Measurements from ENCODE around the gene AHRR.
"Not testable (repeated sequence)": the region's sequence is repeated elsewhere in the genome, so short reads cannot be mapped to it uniquely, and the experiment has no call there.

AHRR gene

DNA sequence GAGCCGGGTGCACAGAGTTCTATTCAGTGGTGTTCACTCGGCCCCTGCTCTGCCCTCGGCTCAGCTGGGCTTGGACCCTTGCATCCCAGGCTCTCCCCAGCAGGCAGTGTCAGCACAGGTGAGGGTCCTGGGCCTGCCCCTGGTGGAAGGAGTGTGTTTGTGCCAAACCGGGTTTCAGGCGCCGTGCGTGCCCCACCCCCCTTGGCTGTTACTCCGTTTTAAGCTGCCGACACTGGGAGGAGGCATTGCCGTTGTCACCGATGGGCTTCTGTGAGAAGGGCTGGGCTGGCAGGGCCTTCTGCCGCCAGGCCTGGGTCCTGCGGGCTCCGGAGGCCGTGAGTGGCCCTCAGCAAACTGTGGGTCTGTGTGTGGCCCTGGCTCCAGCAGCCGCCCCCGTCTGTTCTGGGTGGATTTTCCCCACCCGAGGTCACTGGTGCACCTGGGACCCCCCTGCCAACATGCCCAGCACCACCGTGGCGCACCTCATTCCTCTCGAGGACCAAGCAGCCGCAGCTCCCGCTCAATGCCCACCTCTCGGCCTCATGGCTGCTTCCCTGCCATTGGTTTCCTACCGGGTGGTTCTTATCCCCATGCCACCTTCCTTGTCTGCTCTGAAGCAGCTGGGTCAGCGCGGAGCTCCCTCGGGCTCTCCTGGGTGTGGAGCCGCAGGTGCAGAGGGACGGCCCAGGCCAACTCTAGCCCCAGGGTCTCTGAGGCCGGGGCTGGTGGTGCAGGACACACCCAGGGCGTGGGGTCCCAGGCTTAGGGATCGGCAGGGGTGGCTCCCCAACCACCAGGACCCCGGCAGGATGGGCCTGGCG lies 77.2 kb downstream of the AHRR start:
- DNase-seq, result no peak

DNA sequence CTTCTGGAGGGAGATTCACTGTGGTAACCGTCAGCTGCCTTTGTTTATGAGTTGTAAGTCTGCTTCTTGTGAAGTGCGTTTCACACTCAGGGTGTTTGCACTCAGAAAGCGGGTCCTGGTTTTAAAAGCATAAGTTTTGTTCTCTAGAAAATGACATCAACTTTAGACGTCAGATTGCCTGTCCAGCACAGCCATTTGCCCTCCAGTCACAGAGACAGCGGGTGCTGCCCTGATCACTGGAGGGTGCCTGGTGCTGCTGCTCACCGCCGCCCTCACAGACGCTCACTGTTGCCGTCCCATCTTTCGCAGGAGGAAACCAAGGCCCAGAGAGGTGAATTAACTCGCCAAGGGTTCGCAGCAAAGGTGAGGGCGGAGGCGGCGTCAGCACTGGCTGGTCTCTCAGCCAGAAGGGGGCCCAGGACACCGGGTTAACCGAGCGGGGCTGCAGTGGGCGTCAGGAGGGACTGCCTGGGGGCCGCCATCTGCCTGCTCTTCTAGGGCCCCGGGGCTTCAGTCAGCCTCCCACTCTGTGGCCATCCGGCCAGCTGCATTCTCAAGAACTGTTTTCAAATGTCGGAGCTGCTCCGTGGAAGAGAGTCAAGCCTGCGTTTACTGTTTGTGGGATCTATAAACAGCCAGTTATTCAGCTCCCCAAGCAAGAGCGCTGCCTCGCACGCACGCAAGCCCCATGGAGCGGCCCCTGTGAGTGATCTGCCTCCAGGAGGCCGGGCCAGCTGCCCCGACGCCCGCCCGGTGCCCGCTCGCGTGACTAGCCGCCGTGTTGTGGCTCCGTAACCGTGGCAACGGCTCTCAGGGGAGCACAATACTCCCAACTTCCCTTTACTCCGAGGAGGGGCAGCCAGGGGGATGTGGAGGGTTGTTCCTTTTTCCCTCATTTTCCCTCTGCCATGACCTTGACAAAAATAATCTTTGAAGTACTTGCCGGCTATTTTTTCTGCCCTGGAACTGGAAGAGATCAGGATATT lies 78.1 kb downstream of the AHRR start:
- DNase-seq, result peak; percentile 95

GRCh38 chr5:400282-401145 lies 79.0 kb downstream of the AHRR start:
- peak; percentile 75 for DNase-seq

GRCh38 chr5:401146-402034 lies 79.9 kb downstream of the AHRR start:
- no peak for DNase-seq

DNA sequence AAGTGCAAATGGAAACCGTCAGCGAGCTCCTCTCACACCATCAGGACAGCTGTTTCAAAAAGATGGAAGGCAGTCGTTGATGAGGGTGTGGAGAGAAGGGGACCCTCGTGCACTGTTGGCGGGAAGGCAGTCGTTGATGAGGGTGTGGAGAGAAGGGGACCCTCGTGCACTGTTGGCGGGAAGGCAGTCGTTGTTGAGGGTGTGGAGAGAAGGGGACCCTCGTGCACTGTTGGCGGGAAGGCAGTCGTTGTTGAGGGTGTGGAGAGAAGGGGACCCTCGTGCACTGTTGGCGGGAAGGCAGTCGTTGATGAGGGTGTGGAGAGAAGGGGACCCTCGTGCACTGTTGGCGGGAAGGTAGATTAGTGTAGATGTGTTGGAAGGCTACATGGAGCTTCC lies 80.7 kb downstream of the AHRR start:
- not testable (repeated sequence) for DNase-seq

- no peak for DNase-seq
Measured at GRCh38 chr5:402615-403359, 81.3 kb downstream of the AHRR start.

DNA sequence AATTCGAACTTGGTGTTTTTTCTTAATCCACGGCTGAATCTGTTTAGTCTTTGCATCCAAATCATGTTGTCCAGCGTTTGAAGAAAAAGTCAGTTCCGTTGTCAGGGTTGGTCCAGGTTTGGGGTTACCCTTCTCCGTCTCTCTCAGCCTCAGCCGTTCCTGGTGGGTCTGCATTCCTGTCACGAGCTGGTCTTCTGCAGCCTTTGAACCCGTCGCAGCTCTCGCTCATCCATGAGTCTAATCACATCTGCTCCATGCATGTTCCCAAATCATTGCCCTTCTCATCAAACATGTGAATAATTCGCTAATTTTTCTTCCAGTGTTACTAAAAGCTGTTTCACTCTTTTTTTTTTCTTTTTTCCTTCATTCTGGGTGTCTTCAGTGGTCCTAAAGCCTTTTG lies 82.5 kb downstream of the AHRR start:
- no peak for DNase-seq

DNA sequence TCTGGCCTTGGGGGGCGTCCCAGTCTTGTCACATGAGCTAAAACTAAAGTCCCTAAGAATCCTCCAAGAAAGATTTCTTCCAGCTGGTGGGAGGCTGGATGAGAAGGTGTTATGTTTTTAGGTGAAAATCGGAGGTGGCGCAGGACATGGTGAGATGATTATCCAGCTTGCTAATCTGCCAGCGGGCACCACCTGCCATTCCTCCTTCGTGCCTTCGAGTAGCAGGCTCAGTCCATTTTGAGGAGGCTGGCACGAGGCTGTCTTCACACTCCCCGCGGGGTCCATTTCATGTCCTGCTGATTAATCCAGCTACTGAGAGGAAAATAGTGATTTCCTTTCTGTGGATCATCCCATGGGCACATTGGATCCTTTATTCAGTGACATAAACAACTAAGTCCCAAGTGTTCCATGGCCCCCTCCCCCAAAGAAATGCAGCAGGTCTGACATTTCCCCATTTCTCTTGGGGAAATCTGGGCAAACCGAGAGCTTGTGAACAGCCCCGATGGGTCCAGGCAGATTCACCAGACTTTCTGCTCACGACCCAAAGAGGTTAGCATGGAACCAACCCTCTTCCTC lies 83.2 kb downstream of the AHRR start:
- no peak for DNase-seq

DNA sequence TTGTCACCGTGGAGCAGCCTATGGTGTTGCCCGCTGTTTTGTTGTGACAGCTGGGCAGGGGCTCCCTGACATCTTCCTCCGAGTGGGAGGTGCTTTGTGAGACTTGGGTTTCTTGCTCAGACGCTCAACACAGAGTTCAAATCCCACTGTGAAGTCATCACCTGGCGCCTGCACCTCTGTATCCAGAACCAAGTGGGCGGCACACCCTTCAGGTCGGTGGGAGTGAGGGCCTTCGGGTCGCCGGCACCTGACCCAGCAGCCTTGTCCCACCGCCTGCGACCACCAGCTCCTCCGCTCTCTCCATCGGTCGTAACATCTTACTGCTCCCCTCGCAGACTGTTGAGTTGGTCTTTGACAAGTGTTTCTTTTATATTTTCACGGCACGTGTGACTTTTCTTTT lies 83.9 kb downstream of the AHRR start:
- DNase-seq, result no peak

- no peak for DNase-seq
Measured at GRCh38 chr5:406041-406440, 84.5 kb downstream of the AHRR start.

DNA sequence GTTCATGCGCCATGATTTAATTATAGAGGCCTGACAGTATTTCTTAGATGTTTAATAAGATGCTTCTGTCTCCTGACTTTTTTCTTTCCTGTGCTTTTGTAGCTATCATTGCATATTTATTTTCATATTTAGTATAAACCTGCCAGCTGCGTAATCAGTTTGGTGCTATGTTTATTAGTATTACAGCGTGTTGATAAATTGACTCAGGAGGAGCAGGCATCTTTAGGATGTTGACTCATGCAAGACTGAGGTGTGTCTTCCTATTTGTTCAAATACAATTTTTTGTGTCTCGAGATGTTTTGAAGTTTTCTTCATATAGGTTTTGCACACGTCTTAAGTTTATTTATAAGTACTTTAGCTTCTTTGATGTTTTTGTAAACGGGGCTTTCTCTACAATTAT lies 85.5 kb downstream of the AHRR start:
- no peak for DNase-seq

GRCh38 chr5:407801-408268 lies 86.3 kb downstream of the AHRR start:
- DNase-seq, result no peak

DNA sequence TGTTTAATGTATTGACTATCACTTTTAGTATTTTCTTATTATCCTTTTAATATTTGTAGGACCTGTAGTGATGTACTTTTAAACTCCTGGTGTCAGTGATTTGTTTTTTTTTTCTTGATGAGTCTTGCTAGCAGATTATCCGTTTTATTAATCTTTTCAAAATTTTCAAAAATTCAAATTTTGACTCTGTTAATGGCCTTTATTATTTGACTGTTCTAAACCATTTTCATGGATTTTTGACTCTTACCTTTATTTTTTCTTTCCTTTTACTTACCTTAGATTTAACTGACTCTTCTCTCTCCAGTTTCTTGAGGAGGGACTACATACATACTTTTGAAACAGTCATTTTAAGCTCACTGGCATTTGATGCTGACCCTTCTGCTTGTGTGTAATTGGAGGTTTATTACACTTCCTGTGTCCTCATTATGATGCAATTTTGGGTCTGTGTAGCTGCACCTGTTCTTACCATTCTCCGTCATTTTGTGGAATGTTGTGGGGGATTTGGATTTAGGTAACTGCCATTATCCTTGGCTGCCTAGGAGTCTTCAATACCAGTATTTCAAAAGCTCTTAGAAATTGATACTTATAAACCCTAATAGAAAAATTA lies 89.5 kb downstream of the AHRR start:
- DNase-seq, result no peak

GRCh38 chr5:411728-412127 lies 90.2 kb downstream of the AHRR start:
- DNase-seq, result no peak

DNA sequence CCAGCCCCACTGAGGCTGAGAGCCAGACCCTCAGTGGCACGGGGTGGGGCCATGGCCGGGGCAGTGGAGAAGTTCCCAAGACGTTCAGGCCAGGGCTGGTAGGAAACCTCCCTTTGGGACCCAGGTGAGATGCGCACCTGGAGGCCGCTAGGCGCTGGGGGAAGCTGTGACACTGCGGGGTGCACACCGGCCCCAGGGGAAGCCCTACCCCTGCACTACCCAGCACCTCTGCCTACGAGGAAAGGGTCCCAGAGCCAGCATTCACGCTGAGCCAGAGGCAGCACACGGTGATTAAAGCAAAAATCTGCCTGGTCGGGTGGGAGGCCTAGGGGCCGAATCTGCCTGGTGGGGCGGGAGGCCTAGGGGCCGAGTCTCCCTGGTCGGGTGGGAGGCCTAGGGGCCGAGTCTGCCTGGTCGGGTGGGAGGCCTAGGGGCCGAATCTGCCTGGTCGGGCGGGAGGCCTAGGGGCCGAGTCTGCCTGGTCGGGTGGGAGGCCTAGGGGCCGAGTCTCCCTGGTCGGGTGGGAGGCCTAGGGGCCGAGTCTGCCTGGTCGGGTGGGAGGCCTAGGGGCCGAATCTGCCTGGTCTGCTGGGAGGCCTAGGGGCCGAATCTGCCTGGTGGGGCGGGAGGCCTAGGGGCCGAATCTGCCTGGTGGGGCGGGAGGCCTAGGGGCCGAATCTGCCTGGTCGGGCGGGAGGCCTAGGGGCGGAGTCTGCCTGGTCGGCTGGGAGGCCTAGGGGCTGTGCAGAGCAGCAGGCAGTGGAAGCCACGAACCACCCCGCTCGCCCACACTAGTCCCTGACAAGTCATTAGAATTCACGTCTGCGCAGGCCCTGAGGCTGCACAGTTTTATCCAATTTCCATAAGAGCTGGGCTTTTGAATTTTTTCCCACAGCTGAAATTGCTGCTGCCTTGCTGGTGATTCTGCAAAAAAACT lies 93.7 kb downstream of the AHRR start:
- DNase-seq, result not testable (repeated sequence)

- no peak for DNase-seq
Measured at GRCh38 chr5:415928-416635, 94.6 kb downstream of the AHRR start.

- DNase-seq, result no peak
Measured at GRCh38 chr5:416636-416960, 95.1 kb downstream of the AHRR start.
